LNCaP clone FGC (cell line): ENCODE data around the gene TOLLIP.

Experiments
- DNase-seq: peaks from one replicate; pipeline ENCODE4 v3.0.0-alpha.2; 2011; ENCODE audit warnings: low read depth
- H3K4me3 ChIP-seq: 2 replicates; pipeline ENCODE4 v1.5.1; 2011; ENCODE audit warnings: mild to moderate bottlenecking, low read depth, low read length, control low read depth
- CTCF ChIP-seq: IDR thresholded peaks from 2 replicates; pipeline ENCODE4 v1.5.1; 2012; ENCODE audit warnings: mild to moderate bottlenecking; ENCODE audit not compliant: control insufficient read depth, insufficient read depth; ENCODE audit errors: extremely low read depth

TOLLIP gene

GRCh38 chr11:1335811-1336761 lies 26.7 kb upstream of the TOLLIP start:
- H3K4me3 ChIP-seq = peak overlapping the region; percentile 18; the same call in 1 of the 2 replicates
- DNase-seq = peak; percentile 7
- TF ChIP-seq CTCF = no peak

GRCh38 chr11:1335264-1335810 lies 25.9 kb upstream of the TOLLIP start:
- H3K4me3 ChIP-seq = no peak overlapping the region
- no peak for DNase-seq
- TF ChIP-seq CTCF = no peak

- no peak for TF ChIP-seq CTCF
- H3K4me3 ChIP-seq = no peak overlapping the region
- no peak for DNase-seq
These were observed 24.4 kb upstream of the TOLLIP start for GRCh38 chr11:1333860-1334259.

GRCh38 chr11:1333091-1333772 lies 23.8 kb upstream of the TOLLIP start:
- TF ChIP-seq CTCF = no peak
- no peak for DNase-seq
- H3K4me3 ChIP-seq = no peak overlapping the region

GRCh38 chr11:1330473-1330872 lies 21.0 kb upstream of the TOLLIP start:
- no peak for TF ChIP-seq CTCF
- no peak for DNase-seq
- no peak overlapping the region for H3K4me3 ChIP-seq

GRCh38 chr11:1327064-1327460 lies 17.6 kb upstream of the TOLLIP start:
- H3K4me3 ChIP-seq = no peak overlapping the region
- DNase-seq = no peak
- TF ChIP-seq CTCF = no peak
